HepG2 (cell line): Measurements from ENCODE around the gene ALG9. TPM values are rescaled to one million over a fixed set of nuclear protein-coding genes. Genes with fewer than 3 reads are reported as not detected.

Source experiments
- ATAC-seq: fragments of 200-7000 bp; cut with Tn5 transposase; 3 replicates; pipeline ENCODE4 v1.9.1; 2020; ENCODE audit warnings: mild to moderate bottlenecking, moderate library complexity
- BruUV-seq: library from RNA; stranded (reverse); fragments of 400-500 nt; replicated peaks from 2 replicates; lab custom pipeline; 2021; lab: Mats Ljungman, UMichigan
- CTCF ChIA-PET: fragments of 300-600 bp; formaldehyde crosslinking; extraction: SDS; loops from one replicate; lab custom pipeline; 2021; ENCODE audit warnings: low total read pairs, inconsistent platforms, low intra/inter-chr PET ratio; lab: Yijun Ruan, JAX
- POLR2A ChIA-PET: fragments of 350-600 bp; sonication (Branson Sonifier 250); formaldehyde crosslinking; loops from one replicate; lab custom pipeline; 2020; ENCODE audit warnings: antibody characterized with exemption, inconsistent platforms; lab: Yijun Ruan, JAX
- DNase-seq: peaks from one replicate; pipeline ENCODE4 v3.0.0-alpha.2; 2015; ENCODE audit warnings: low spot score
- FAIRE-seq: peaks from 3 replicates; lab custom pipeline; 2011; peaks lifted over from hg19 to GRCh38; lab: Jason Lieb, UNC
- H2AFZ ChIP-seq: one replicate; pipeline ENCODE4 v1.6.1; 2011; ENCODE audit warnings: low read length, inconsistent platforms
- H3K27ac ChIP-seq: fragments of 300-600 bp; 3 replicates; pipeline ENCODE4 v1.8.0; 2011; ENCODE audit warnings: mixed run types, mild to moderate bottlenecking, mixed read lengths, low read length, inconsistent platforms; ENCODE audit not compliant: insufficient read depth; ENCODE audit errors: extremely low read length
- H3K27me3 ChIP-seq, 2 experiments: fragments of 200-600 bp in 1 of 2; 2 replicates in 1 of 2; 3 replicates in 1 of 2; pipeline versions ENCODE4 v1.6.0 to v1.8.0; 2011; ENCODE audit warnings: low read length in 2 of 2, mild to moderate bottlenecking in 2 of 2, moderate library complexity in 2 of 2, inconsistent platforms in 1 of 2; ENCODE audit not compliant: insufficient read depth in 2 of 2, control insufficient read depth in 1 of 2
- H3K36me3 ChIP-seq, 2 experiments: fragments of 200-600 bp in 1 of 2; replicated peaks in 1 of 2; 2 replicates in 1 of 2; 3 replicates in 1 of 2; pipeline versions ENCODE4 v1.5.1 to v1.8.0; 2011; ENCODE audit warnings: low read length in 2 of 2, inconsistent platforms in 1 of 2; ENCODE audit not compliant: insufficient read depth in 2 of 2, control insufficient read depth in 1 of 2
- H3K4me1 ChIP-seq: 2 replicates; pipeline ENCODE4 v1.5.1; 2012; ENCODE audit warnings: low read length, inconsistent platforms; ENCODE audit not compliant: insufficient read depth
- H3K4me2 ChIP-seq: 2 replicates; pipeline ENCODE4 v1.6.0; 2011; ENCODE audit warnings: low read depth, low read length, inconsistent platforms
- H3K4me3 ChIP-seq, 3 experiments: fragments of 200-600 bp in 1 of 3; sonication (generic), shearing (Covaris generic) in 1 of 3; replicated peaks in 1 of 3; 2 replicates each; pipeline ENCODE4 v1.5.1; 2011 to 2016; ENCODE audit warnings: low read length in 3 of 3, inconsistent platforms in 2 of 3, low read depth in 2 of 3, mild to moderate bottlenecking in 2 of 3, control low read depth in 1 of 3, mixed read lengths in 1 of 3; ENCODE audit not compliant: insufficient read depth in 1 of 3
- H3K79me2 ChIP-seq: one replicate; pipeline ENCODE4 v1.6.1; 2011; ENCODE audit warnings: low read length, inconsistent platforms; ENCODE audit not compliant: insufficient read depth
- H3K9ac ChIP-seq: 2 replicates; pipeline ENCODE4 v1.6.0; 2011; ENCODE audit warnings: mild to moderate bottlenecking, low read depth, low read length, inconsistent platforms; ENCODE audit not compliant: insufficient read depth
- H3K9me3 ChIP-seq: 2 replicates; pipeline ENCODE4 v1.5.1; 2012; ENCODE audit warnings: mild to moderate bottlenecking, low read length
- H4K20me1 ChIP-seq: 2 replicates; pipeline ENCODE4 v1.6.0; 2011; ENCODE audit warnings: inconsistent platforms, mild to moderate bottlenecking, low read length, moderate library complexity; ENCODE audit not compliant: insufficient read depth
- ATF1 ChIP-seq: IDR thresholded peaks from 2 replicates; pipeline ENCODE4 v1.6.1; 2016; ENCODE audit warnings: mild to moderate bottlenecking, control low read depth
- CBX5 ChIP-seq: sonication (generic); formaldehyde crosslinking; IDR thresholded peaks from 2 replicates; pipeline ENCODE4 v1.4.0; 2020; ENCODE audit warnings: missing genetic modification reagents, borderline replicate concordance
- E2F5 ChIP-seq: sonication (generic); formaldehyde crosslinking; conservative IDR thresholded peaks from 2 replicates; pipeline ENCODE4 v1.4.0; 2020; ENCODE audit warnings: missing genetic modification reagents
- ELF4 ChIP-seq: sonication (generic); formaldehyde crosslinking; IDR thresholded peaks from 2 replicates; pipeline ENCODE4 v1.5.0; 2020; ENCODE audit warnings: missing genetic modification reagents, mild to moderate bottlenecking, moderate library complexity, borderline replicate concordance
- HMG20B ChIP-seq: conservative IDR thresholded peaks from 2 replicates; pipeline ENCODE4 v1.6.1; 2016; ENCODE audit warnings: missing genetic modification reagents, missing compliant biosample characterization
- KLF9 ChIP-seq: IDR thresholded peaks from 2 replicates; pipeline ENCODE4 v1.6.1; 2016; ENCODE audit warnings: low read depth
- MAFF ChIP-seq: IDR thresholded peaks from 2 replicates; pipeline ENCODE4 v1.6.1; 2011; ENCODE audit warnings: low read depth, low read length, improper control_type of control experiment
- MAFK ChIP-seq, 2 experiments: IDR thresholded peaks in 1 of 2; conservative IDR thresholded peaks in 1 of 2; 2 replicates each; pipeline ENCODE4 v1.6.1; 2011; ENCODE audit warnings: improper control_type of control experiment in 2 of 2, low read length in 2 of 2
- MED13 ChIP-seq: sonication (generic); formaldehyde crosslinking; IDR thresholded peaks from 2 replicates; pipeline ENCODE4 v1.5.0; 2020; ENCODE audit warnings: missing genetic modification reagents
- SNAI1 ChIP-seq: sonication (generic); formaldehyde crosslinking; IDR thresholded peaks from 2 replicates; pipeline ENCODE4 v1.5.0; 2020; ENCODE audit warnings: mild to moderate bottlenecking, missing genetic modification reagents, borderline replicate concordance
- ZC3H13 ChIP-seq: sonication (generic); formaldehyde crosslinking; IDR thresholded peaks from 2 replicates; pipeline ENCODE4 v1.8.1; 2023; ENCODE audit warnings: mild to moderate bottlenecking, missing genetic modification reagents, moderate library complexity
- ZKSCAN1 ChIP-seq: fragments of 150-350 bp; IDR thresholded peaks from 2 replicates; pipeline ENCODE4 v1.6.1; 2014; ENCODE audit warnings: low read length
- ZNF235 ChIP-seq: sonication (generic); formaldehyde crosslinking; IDR thresholded peaks from 2 replicates; pipeline ENCODE4 v1.8.1; 2023; ENCODE audit warnings: mild to moderate bottlenecking, missing genetic modification reagents, borderline replicate concordance
- ZNF839 ChIP-seq: sonication (generic); formaldehyde crosslinking; IDR thresholded peaks from 2 replicates; pipeline ENCODE4 v1.4.0; 2020; ENCODE audit warnings: missing genetic modification reagents, mild to moderate bottlenecking, borderline replicate concordance
- WGBS: methylation state at CpG from one replicate; pipeline ENCODE4 v1.1.6; 2017; ENCODE audit warnings: low lambda C conversion rate; 5-methylcytosine and 5-hydroxymethylcytosine counted together
- in situ Hi-C: cut with HindIII; loops from 2 replicates; pipeline ENCODE4 v1.10.0; 2017; ENCODE audit warnings: low pct_unique_long_range_greater_than_20kb; ENCODE audit not compliant: extremely low pct_ligation_motif_present
- intact Hi-C: fragments of 100-400 bp; cut with micrococcal nuclease; formaldehyde crosslinking; loops from one replicate; pipeline ENCODE4 v1.10.0; 2022; ENCODE audit not compliant: unreplicated experiment
- polyA plus RNA-seq, 8 experiments: library from polyadenylated mRNA; depleted of rRNA in 3 of 8; stranded (reverse) in 7 of 8; unstranded in 1 of 8; fragments of >200 nt; fragmentation: Illumina TruSeq in 4 of 8; extraction: Trizol in 4 of 8; gene quantifications; 2 replicates each; pipeline versions ENCODE4 v1.2.1 to v1.2.3, GENCODE V29; 2011 to 2016; ENCODE audit warnings: low read depth in 4 of 8, missing spikeins in 1 of 8, mixed read lengths in 1 of 8; ENCODE audit not compliant: insufficient read depth in 1 of 8
- total RNA-seq, 5 experiments: library from RNA; depleted of rRNA; stranded (reverse); fragments of >200 nt; fragmentation: Illumina TruSeq; extraction: Trizol; gene quantifications; 2 replicates each; pipeline ENCODE4 v1.2.3, GENCODE V29; 2016; ENCODE audit warnings: low read depth in 1 of 5
- TF ChIP-seq, protein P1 (sequence below): sonication (generic); formaldehyde crosslinking; IDR thresholded peaks from 2 replicates; pipeline ENCODE4 v1.4.0; 2020; ENCODE audit warnings: missing genetic modification reagents
- TF ChIP-seq, protein P2 (sequence below): sonication (generic); formaldehyde crosslinking; IDR thresholded peaks from 2 replicates; pipeline ENCODE4 v1.5.0; 2020; ENCODE audit warnings: missing genetic modification reagents

Gene ALG9
- total and polyA plus RNA-seq, 2 of the 13 experiments (the other 11 are each of a cell fraction or from before 2014, with no cell fraction given) = 39.4 to 40.6 TPM

DNA sequence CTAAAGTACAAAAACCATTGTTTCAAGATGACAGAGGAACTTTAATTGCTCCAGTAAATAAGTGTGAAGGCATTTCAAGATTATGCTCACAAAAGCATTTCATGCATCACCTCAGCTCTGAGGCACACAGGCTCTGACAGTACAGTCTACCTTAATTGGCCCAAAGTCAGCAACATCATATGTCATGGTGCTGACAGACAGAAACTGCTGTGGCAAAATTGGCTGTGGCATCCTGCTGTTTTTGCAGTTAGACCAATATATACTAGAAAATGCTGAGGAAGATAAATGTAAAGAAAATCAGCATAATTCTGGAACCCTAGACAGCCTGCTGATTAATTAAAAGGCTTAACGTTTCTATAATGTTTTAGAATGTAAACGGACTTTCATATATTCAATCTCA lies 70.2 kb downstream of the ALG9 start:
- Histone ChIP-seq H4K20me1 (no peaks in the 10 kb centered on the region), H3K4me1 (peaks cover 54% of the 10 kb centered on the region), H3K4me3 (no peak overlapping the region), H3K27me3 (no peaks in the 10 kb centered on the region; a peak in 1 of 5 replicates), H3K9ac (no peak overlapping the region), H3K36me3 (peaks cover 9 to 23% of the 10 kb centered on the region in 2 experiments; a peak in 4 of 5 replicates), H3K79me2 (no peaks in the 10 kb centered on the region), H3K9me3 (no peaks in the 10 kb centered on the region), H3K4me2 (0 out of 2 replicates have a peak overlapping the region, but pooled peaks have one; percentile 15), H2AFZ (no peak overlapping the region), H3K27ac (peak overlapping the region; percentile 78)
- ATAC-seq = peak; percentile 32
- CTCF ChIA-PET = no interaction called here
- FAIRE-seq = no peak
- BruUV-seq = no TSS peak
- DNase-seq = no peak
- TF ChIP-seq, protein P1, sequence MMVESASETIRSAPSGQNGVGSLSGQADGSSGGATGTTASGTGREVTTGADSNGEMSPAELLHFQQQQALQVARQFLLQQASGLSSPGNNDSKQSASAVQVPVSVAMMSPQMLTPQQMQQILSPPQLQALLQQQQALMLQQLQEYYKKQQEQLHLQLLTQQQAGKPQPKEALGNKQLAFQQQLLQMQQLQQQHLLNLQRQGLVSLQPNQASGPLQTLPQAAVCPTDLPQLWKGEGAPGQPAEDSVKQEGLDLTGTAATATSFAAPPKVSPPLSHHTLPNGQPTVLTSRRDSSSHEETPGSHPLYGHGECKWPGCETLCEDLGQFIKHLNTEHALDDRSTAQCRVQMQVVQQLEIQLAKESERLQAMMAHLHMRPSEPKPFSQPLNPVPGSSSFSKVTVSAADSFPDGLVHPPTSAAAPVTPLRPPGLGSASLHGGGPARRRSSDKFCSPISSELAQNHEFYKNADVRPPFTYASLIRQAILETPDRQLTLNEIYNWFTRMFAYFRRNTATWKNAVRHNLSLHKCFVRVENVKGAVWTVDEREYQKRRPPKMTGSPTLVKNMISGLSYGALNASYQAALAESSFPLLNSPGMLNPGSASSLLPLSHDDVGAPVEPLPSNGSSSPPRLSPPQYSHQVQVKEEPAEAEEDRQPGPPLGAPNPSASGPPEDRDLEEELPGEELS (CRISPR knock-in tag) = no peak
- TF ChIP-seq ZNF839 (CRISPR knock-in tag) (no peak), KLF9 (CRISPR knock-in tag) (no peak), ATF1 (no peak), MED13 (CRISPR knock-in tag) (no peak), ZNF235 (CRISPR knock-in tag) (no peak), MAFK (conservative IDR thresholded peaks at IDR 0.05 in 1 of 2, IDR thresholded peaks at IDR 0.05 in 1 of 2; ENCODE audit: low read length in 2 of 2) (peak; percentile 40 to 74; a peak in 3 of 4 replicates), ZC3H13 (CRISPR knock-in tag) (no peak), CBX5 (no peak), ELF4 (CRISPR knock-in tag) (no peak), HMG20B (CRISPR knock-in tag) (no peak), SNAI1 (CRISPR knock-in tag) (no peak), E2F5 (CRISPR knock-in tag) (no peak), MAFF (peak; percentile 75), ZKSCAN1 (no peak)
- TF ChIP-seq, protein P2, sequence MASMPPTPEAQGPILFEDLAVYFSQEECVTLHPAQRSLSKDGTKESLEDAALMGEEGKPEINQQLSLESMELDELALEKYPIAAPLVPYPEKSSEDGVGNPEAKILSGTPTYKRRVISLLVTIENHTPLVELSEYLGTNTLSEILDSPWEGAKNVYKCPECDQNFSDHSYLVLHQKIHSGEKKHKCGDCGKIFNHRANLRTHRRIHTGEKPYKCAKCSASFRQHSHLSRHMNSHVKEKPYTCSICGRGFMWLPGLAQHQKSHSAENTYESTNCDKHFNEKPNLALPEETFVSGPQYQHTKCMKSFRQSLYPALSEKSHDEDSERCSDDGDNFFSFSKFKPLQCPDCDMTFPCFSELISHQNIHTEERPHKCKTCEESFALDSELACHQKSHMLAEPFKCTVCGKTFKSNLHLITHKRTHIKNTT (CRISPR knock-in tag) = no peak
- POLR2A ChIA-PET = interaction anchor here (1.0 to 1.7 kb wide), 6 partner anchors 9 to 41 kb away, joined by 3 to 8 read pairs (median 4); partner anchors contain the start of gene PPP2R1B
- intact Hi-C loops = no loop called here
- in situ Hi-C loops = no loop called here
- 85% methylated on average over 2 of the region's 2 CpGs for WGBS
